GM23248 (cell line): ENCODE results near the gene HSPA4L. TPM values are rescaled to one million over a fixed set of nuclear protein-coding genes. Genes with fewer than 3 reads are reported as not detected.

Experiments used
- DNase-seq: peaks from one replicate; pipeline ENCODE4 v3.0.0-alpha.2; 2015
- H2AFZ ChIP-seq: fragments of 200-600 bp; sonication (generic); 2 replicates; pipeline ENCODE4 v1.6.1; 2016; ENCODE audit warnings: antibody characterized with exemption
- H3F3A ChIP-seq: fragments of 200-600 bp; sonication (generic); 2 replicates; pipeline ENCODE4 v1.6.1; 2016; ENCODE audit warnings: mild to moderate bottlenecking, antibody characterized with exemption, mixed run types; ENCODE audit not compliant: insufficient read depth
- H3K27ac ChIP-seq: fragments of 200-600 bp; sonication (generic); 2 replicates; pipeline ENCODE4 v1.5.1; 2016; ENCODE audit warnings: mild to moderate bottlenecking
- H3K27me3 ChIP-seq: fragments of 200-600 bp; sonication (generic); replicated peaks from 2 replicates; pipeline ENCODE4 v1.6.1; 2016; ENCODE audit warnings: mild to moderate bottlenecking; ENCODE audit not compliant: insufficient read depth
- H3K36me3 ChIP-seq: fragments of 200-600 bp; sonication (generic); 2 replicates; pipeline ENCODE4 v1.6.1; 2016; ENCODE audit warnings: low read depth, mild to moderate bottlenecking
- H3K4me1 ChIP-seq: fragments of 200-600 bp; sonication (generic); 2 replicates; pipeline ENCODE4 v1.6.1; 2016; ENCODE audit warnings: mild to moderate bottlenecking; ENCODE audit not compliant: insufficient read depth
- H3K4me2 ChIP-seq: fragments of 200-600 bp; sonication (generic); one replicate; pipeline ENCODE4 v1.6.1; 2016; ENCODE audit warnings: mild to moderate bottlenecking; ENCODE audit not compliant: unreplicated experiment
- H3K4me3 ChIP-seq: fragments of 200-600 bp; sonication (generic); 2 replicates; pipeline ENCODE4 v1.5.1; 2016; ENCODE audit warnings: mild to moderate bottlenecking
- H3K79me2 ChIP-seq: fragments of 200-600 bp; sonication (generic); 2 replicates; pipeline ENCODE4 v1.6.1; 2016; ENCODE audit warnings: mild to moderate bottlenecking; ENCODE audit not compliant: insufficient read depth
- H3K9ac ChIP-seq: fragments of 200-600 bp; sonication (generic); 2 replicates; pipeline ENCODE4 v1.6.1; 2016; ENCODE audit warnings: mild to moderate bottlenecking
- H3K9me2 ChIP-seq: fragments of 200-600 bp; sonication (generic); 2 replicates; pipeline ENCODE4 v1.6.1; 2016; ENCODE audit warnings: mixed run types, mild to moderate bottlenecking, moderate library complexity; ENCODE audit not compliant: insufficient read depth
- H3K9me3 ChIP-seq: fragments of 200-600 bp; sonication (generic); one replicate; pipeline ENCODE4 v1.6.1; 2017; ENCODE audit warnings: low read depth
- H4K20me1 ChIP-seq: fragments of 200-600 bp; sonication (generic); 2 replicates; pipeline ENCODE4 v1.6.0; 2016; ENCODE audit not compliant: insufficient read depth
- EZH2 ChIP-seq: fragments of 200-600 bp; sonication (generic); IDR thresholded peaks from 2 replicates; pipeline ENCODE4 v1.6.1; 2018; ENCODE audit warnings: antibody characterized with exemption, mild to moderate bottlenecking; ENCODE audit not compliant: insufficient read depth, poor library complexity, severe bottlenecking
- EZH2phosphoT487 ChIP-seq: fragments of 200-600 bp; sonication (generic); IDR thresholded peaks from 2 replicates; pipeline ENCODE4 v1.6.1; 2018; ENCODE audit warnings: antibody characterized with exemption, moderate library complexity, mild to moderate bottlenecking, low read depth; ENCODE audit not compliant: insufficient read depth
- WGBS, 2 experiments: methylation state at CpG; one replicate each; pipeline ENCODE4 v1.1.6; 2015 to 2017; ENCODE audit warnings: low lambda C conversion rate in 2 of 2, low coverage in 1 of 2; ENCODE audit errors: missing lambda C conversion rate in 2 of 2; 5-methylcytosine and 5-hydroxymethylcytosine counted together
- in situ Hi-C: fragments of 300-500 bp; cut with MboI; formaldehyde crosslinking; loops from 2 replicates; pipeline ENCODE4 v1.15.0; 2020
- polyA plus RNA-seq: library from polyadenylated mRNA; unstranded; fragments of >200 nt; fragmentation: Nextera tagmentation; extraction: Ambion mirVana; gene quantifications from 2 replicates; pipeline ENCODE4 v1.2.1, GENCODE V29; 2016
- total RNA-seq: library from RNA; depleted of rRNA; stranded (reverse); fragments of >200 nt; shearing (Covaris generic); gene quantifications from 2 replicates; pipeline ENCODE4 v1.2.3, GENCODE V29; 2014

The HSPA4L gene
- total and polyA plus RNA-seq, 2 experiments from 2014 or later = 1.3 to 2.2 TPM

- H3K4me3 ChIP-seq = no peak overlapping the region
- no peaks in the 10 kb centered on the region for H3F3A ChIP-seq
- peak; percentile 23 for DNase-seq
- no peaks in the 10 kb centered on the region for H4K20me1 ChIP-seq
- no peak overlapping the region for H2AFZ ChIP-seq
- WGBS, 2 experiments = 80 to 85% methylated on average over 1 of the region's 1 CpG
- H3K79me2 ChIP-seq = no peaks in the 10 kb centered on the region
- in situ Hi-C loops = no loop called here
- H3K9me3 ChIP-seq = peaks cover 7% of the 10 kb centered on the region
- H3K4me1 ChIP-seq = no peaks in the 10 kb centered on the region
- TF ChIP-seq EZH2 = no peak
- no peak for TF ChIP-seq EZH2phosphoT487
- H3K9ac ChIP-seq = no peak overlapping the region
- no peaks in the 10 kb centered on the region for H3K36me3 ChIP-seq
- H3K4me2 ChIP-seq = no peak overlapping the region
- no peak overlapping the region for H3K27ac ChIP-seq
- H3K27me3 ChIP-seq = no peaks in the 10 kb centered on the region
- H3K9me2 ChIP-seq = no peaks in the 10 kb centered on the region
These were observed 67.5 kb downstream of the HSPA4L start for GRCh38 chr4:127849505-127850234.

- no peaks in the 10 kb centered on the region for H3K27me3 ChIP-seq
- in situ Hi-C loops = no loop called here
- H3K4me2 ChIP-seq = no peak overlapping the region
- H3K4me1 ChIP-seq = peaks cover 18% of the 10 kb centered on the region
- H2AFZ ChIP-seq = no peak overlapping the region
- peaks cover 7% of the 10 kb centered on the region for H3K9me3 ChIP-seq
- H3K4me3 ChIP-seq = no peak overlapping the region
- H3K27ac ChIP-seq = no peak overlapping the region
- no peaks in the 10 kb centered on the region for H3F3A ChIP-seq
- no peaks in the 10 kb centered on the region for H3K36me3 ChIP-seq
- no peaks in the 10 kb centered on the region for H4K20me1 ChIP-seq
- no peaks in the 10 kb centered on the region for H3K79me2 ChIP-seq
- WGBS, 2 experiments = 19 to 42% methylated on average over 1 of the region's 1 CpG
- no peak for DNase-seq
- H3K9ac ChIP-seq = no peak overlapping the region
- H3K9me2 ChIP-seq = no peaks in the 10 kb centered on the region
- TF ChIP-seq EZH2phosphoT487 (no peak), EZH2 (no peak)
These were observed 70.5 kb downstream of the HSPA4L start for GRCh38 chr4:127852661-127853060.

GRCh38 chr4:127856196-127856812, 74.2 kb downstream of the HSPA4L start:
- TF ChIP-seq EZH2phosphoT487 (no peak), EZH2 (no peak)
- in situ Hi-C loops = no loop called here
- H3K9me2 ChIP-seq = no peaks in the 10 kb centered on the region
- H3K36me3 ChIP-seq = no peaks in the 10 kb centered on the region
- H3K4me3 ChIP-seq = no peak overlapping the region
- H3K9ac ChIP-seq = no peak overlapping the region
- DNase-seq = no peak
- H2AFZ ChIP-seq = no peak overlapping the region
- H3K4me2 ChIP-seq = peak overlapping the region; percentile 50
- no peaks in the 10 kb centered on the region for H3K27me3 ChIP-seq
- peaks cover 10% of the 10 kb centered on the region; the same call in 1 of the 2 replicates for H3K79me2 ChIP-seq
- H3F3A ChIP-seq = no peaks in the 10 kb centered on the region
- no peak overlapping the region for H3K27ac ChIP-seq
- H3K9me3 ChIP-seq = no peaks in the 10 kb centered on the region
- H4K20me1 ChIP-seq = no peaks in the 10 kb centered on the region
- peaks cover 18% of the 10 kb centered on the region for H3K4me1 ChIP-seq

- no peak for TF ChIP-seq EZH2
- no peak for TF ChIP-seq EZH2phosphoT487
- in situ Hi-C loops = no loop called here
- peak overlapping the region; percentile 50 for H3K4me2 ChIP-seq
- peak; percentile 93 for DNase-seq
- H3K9me2 ChIP-seq = no peaks in the 10 kb centered on the region
- H3F3A ChIP-seq = no peaks in the 10 kb centered on the region
- peaks cover 18% of the 10 kb centered on the region for H3K4me1 ChIP-seq
- H3K27ac ChIP-seq = no peak overlapping the region
- WGBS, 2 experiments = 83 to 90% methylated on average over 4 of the region's 4 CpGs
- H4K20me1 ChIP-seq = no peaks in the 10 kb centered on the region
- no peaks in the 10 kb centered on the region for H3K27me3 ChIP-seq
- H3K9ac ChIP-seq = no peak overlapping the region
- H3K79me2 ChIP-seq = peaks cover 10% of the 10 kb centered on the region; the same call in 1 of the 2 replicates
- no peaks in the 10 kb centered on the region for H3K9me3 ChIP-seq
- H3K4me3 ChIP-seq = no peak overlapping the region
- no peak overlapping the region for H2AFZ ChIP-seq
- H3K36me3 ChIP-seq = no peaks in the 10 kb centered on the region
These were observed 74.8 kb downstream of the HSPA4L start for GRCh38 chr4:127856813-127857447.
